GM19193 (cell line): ENCODE results near the gene RAI14.

Experiments used
- POLR2A ChIP-seq: IDR thresholded peaks from 4 replicates; pipeline ENCODE4 v1.6.1; 2011; ENCODE audit not compliant: insufficient read depth, insufficient read length; ENCODE audit errors: extremely low read depth

RAI14 gene

GRCh38 chr5:34656001-34656699 is at the start of gene RAI14:
Gene RAI14, plus strand, starts transcription at chr5:34656328. Its CDS starts 30,592 bp downstream, at chr5:34686920.
- TF ChIP-seq POLR2A, result no peak

- no peak for TF ChIP-seq POLR2A
Observed at GRCh38 chr5:34608368-34608767, 47.8 kb upstream of the RAI14 start.

GRCh38 chr5:34608859-34609648 is 47.1 kb upstream of the RAI14 start:
- TF ChIP-seq POLR2A, result no peak

- no peak for TF ChIP-seq POLR2A
Observed at GRCh38 chr5:34609951-34610441, 46.1 kb upstream of the RAI14 start.

- no peak for TF ChIP-seq POLR2A
Observed at GRCh38 chr5:34610546-34610945, 45.6 kb upstream of the RAI14 start.

GRCh38 chr5:34611464-34612415 is 44.4 kb upstream of the RAI14 start:
- no peak for TF ChIP-seq POLR2A

- no peak for TF ChIP-seq POLR2A
Observed at GRCh38 chr5:34616651-34617050, 39.5 kb upstream of the RAI14 start.

- TF ChIP-seq POLR2A, result no peak
Observed at GRCh38 chr5:34618371-34619065, 37.6 kb upstream of the RAI14 start.

GRCh38 chr5:34620185-34620584 is 35.9 kb upstream of the RAI14 start:
- no peak for TF ChIP-seq POLR2A

GRCh38 chr5:34621277-34622097 is 34.6 kb upstream of the RAI14 start:
- TF ChIP-seq POLR2A, result no peak

GRCh38 chr5:34622098-34622400 is 34.1 kb upstream of the RAI14 start:
- no peak for TF ChIP-seq POLR2A

- TF ChIP-seq POLR2A, result no peak
Observed at GRCh38 chr5:34624691-34625090, 31.4 kb upstream of the RAI14 start.

GRCh38 chr5:34625246-34625645 is 30.9 kb upstream of the RAI14 start:
- TF ChIP-seq POLR2A, result no peak

- TF ChIP-seq POLR2A, result no peak
Observed at GRCh38 chr5:34626036-34626435, 30.1 kb upstream of the RAI14 start.
